AG09309 (cell line): ENCODE data around the gene COL6A5.

ENCODE experiments used
- DNase-seq: peaks from one replicate; pipeline ENCODE4 v3.0.0-alpha.2; 2010; ENCODE audit warnings: low read depth
- H3K4me3 ChIP-seq: 2 replicates; pipeline ENCODE4 v1.5.1; 2011; ENCODE audit warnings: mild to moderate bottlenecking, low read depth, low read length, moderate library complexity; ENCODE audit not compliant: control insufficient read depth
- CTCF ChIP-seq: IDR thresholded peaks from 2 replicates; pipeline ENCODE4 v1.5.1; 2011; ENCODE audit warnings: mild to moderate bottlenecking, low read depth, low read length, inconsistent platforms; ENCODE audit not compliant: insufficient read depth, control insufficient read depth; ENCODE audit errors: missing control alignments

COL6A5 gene

GRCh38 chr3:130345487-130346079 lies at the start of gene COL6A5:
Gene COL6A5, plus strand, starts transcription at chr3:130345672. Its CDS starts 27,967 bp downstream, at chr3:130373639.
- TF ChIP-seq CTCF, result no peak
- H3K4me3 ChIP-seq, result no peak within 1 kb of the TSS
- no peak for DNase-seq

- no peak for DNase-seq
Observed at GRCh38 chr3:130299531-130299930, 45.9 kb upstream of the COL6A5 start.

GRCh38 chr3:130300888-130301287 lies 44.6 kb upstream of the COL6A5 start:
- TF ChIP-seq CTCF, result no peak
- no peak overlapping the region for H3K4me3 ChIP-seq
- DNase-seq, result no peak

More at GRCh38 chr3:130299531-130299930, 45.9 kb upstream of the COL6A5 start:
- no peak for TF ChIP-seq CTCF
- no peak overlapping the region for H3K4me3 ChIP-seq

GRCh38 chr3:130310109-130310508 lies 35.4 kb upstream of the COL6A5 start:
- TF ChIP-seq CTCF, result no peak
- DNase-seq, result no peak
- H3K4me3 ChIP-seq, result no peak overlapping the region

- no peak overlapping the region for H3K4me3 ChIP-seq
- DNase-seq, result no peak
- no peak for TF ChIP-seq CTCF
Observed at GRCh38 chr3:130312374-130312773, 33.1 kb upstream of the COL6A5 start.

- TF ChIP-seq CTCF, result no peak
- no peak overlapping the region for H3K4me3 ChIP-seq
- DNase-seq, result no peak
Observed at GRCh38 chr3:130316169-130316568, 29.3 kb upstream of the COL6A5 start.
